ENCODE data around the gene CYB5R3. TPM values are rescaled to one million over a fixed set of nuclear protein-coding genes. Genes with fewer than 3 reads are reported as not detected.

The CYB5R3 gene
- total and polyA plus RNA-seq, 4 donors: 90.2 to 265 (median 156) TPM

DNA sequence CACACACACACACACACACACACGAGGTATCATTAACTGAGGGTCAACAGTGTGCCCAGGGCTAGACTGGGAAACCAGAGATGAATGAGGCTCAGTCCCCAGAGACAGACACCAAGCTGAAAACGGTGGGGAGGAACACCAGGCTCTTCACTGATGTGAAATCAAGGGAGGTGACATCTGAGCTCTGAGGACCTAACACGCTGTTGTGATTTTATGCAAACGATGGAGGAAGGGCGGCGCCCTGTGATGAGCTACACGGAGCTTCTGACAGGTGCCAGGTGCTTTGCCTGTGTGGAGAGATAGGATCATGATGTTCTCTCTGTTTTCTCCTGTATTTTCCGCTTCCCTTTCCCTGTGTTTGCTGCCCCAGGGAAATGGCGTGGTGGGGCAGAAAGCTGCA is 6.5 kb upstream of the CYB5R3 start:
- Histone ChIP-seq H3K4me3 (no peak overlapping the region), H3K27me3 (ENCODE audit: control insufficient read depth in 3 of 3, insufficient read depth in 3 of 3, low read length in 2 of 3) (no peaks in the 10 kb centered on the region), H3K27ac (ENCODE audit: low read depth in 1 of 2, low read length in 1 of 2) (no peak overlapping the region), H3K36me3 (ENCODE audit: control insufficient read depth in 4 of 4, insufficient read depth in 4 of 4, low read length in 4 of 4) (no peaks in the 10 kb centered on the region), H3K4me1 (ENCODE audit: control insufficient read depth in 5 of 5, insufficient read depth in 5 of 5, low read length in 5 of 5) (peaks cover 0 to 6% (median 0%) of the 10 kb centered on the region in 5 donors), H3K9ac (ENCODE audit: insufficient read depth in 1 of 2, low read length in 2 of 2) (no peak overlapping the region), H3K9me3 (ENCODE audit: control insufficient read depth in 4 of 4, insufficient read depth in 3 of 4, low read length in 3 of 4) (no peaks in the 10 kb centered on the region)
- DNase-seq (no peak), ATAC-seq (ENCODE audit: insufficient read depth, low FRiP score) (no peak)
- 77 to 80% methylated on average over 9 of the region's 9 CpGs for WGBS, 2 donors
- TF ChIP-seq, protein P1, sequence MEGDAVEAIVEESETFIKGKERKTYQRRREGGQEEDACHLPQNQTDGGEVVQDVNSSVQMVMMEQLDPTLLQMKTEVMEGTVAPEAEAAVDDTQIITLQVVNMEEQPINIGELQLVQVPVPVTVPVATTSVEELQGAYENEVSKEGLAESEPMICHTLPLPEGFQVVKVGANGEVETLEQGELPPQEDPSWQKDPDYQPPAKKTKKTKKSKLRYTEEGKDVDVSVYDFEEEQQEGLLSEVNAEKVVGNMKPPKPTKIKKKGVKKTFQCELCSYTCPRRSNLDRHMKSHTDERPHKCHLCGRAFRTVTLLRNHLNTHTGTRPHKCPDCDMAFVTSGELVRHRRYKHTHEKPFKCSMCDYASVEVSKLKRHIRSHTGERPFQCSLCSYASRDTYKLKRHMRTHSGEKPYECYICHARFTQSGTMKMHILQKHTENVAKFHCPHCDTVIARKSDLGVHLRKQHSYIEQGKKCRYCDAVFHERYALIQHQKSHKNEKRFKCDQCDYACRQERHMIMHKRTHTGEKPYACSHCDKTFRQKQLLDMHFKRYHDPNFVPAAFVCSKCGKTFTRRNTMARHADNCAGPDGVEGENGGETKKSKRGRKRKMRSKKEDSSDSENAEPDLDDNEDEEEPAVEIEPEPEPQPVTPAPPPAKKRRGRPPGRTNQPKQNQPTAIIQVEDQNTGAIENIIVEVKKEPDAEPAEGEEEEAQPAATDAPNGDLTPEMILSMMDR (IDR thresholded peaks at IDR 0.05; ENCODE audit: control extremely low read depth, extremely low read depth): no peak

DNA sequence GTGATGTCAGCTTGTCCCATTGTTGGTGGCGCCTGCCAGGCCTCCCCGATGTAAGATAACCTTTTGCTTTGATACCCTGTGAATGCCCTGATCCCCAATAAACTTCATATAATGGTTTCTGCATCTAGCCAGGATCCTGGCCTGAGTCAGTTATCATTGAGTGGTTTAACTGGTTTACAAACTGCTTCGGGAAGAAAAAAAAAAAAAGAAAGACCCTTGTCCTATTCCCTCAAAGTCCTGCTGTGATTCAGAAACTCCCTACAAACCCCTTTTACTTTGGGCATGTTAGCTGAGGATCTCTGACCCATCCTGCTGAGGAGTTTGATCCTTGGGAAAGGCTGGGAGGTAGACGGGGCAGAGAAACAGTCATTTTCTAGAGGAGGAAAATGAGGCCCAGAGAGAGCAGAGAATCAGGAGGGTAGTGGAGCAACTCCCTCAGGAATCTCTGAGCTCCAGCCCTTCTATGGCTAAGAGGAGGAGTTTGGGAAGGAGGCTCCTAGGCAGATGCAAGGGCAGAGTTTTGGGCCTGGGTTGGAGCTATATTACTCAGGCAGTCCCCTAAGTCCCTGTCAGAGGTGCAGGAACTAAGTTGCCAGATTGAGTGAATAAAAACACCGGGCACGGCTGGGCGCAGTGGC is 5.4 kb upstream of the CYB5R3 start:
- no peak for ATAC-seq (ENCODE audit: insufficient read depth, low FRiP score)
- DNase-seq: no peak
- no peak overlapping the region for H3K4me3 ChIP-seq
- H3K4me1 ChIP-seq (ENCODE audit: control insufficient read depth in 5 of 5, insufficient read depth in 5 of 5, low read length in 5 of 5): peaks cover 0 to 6% (median 3%) of the 10 kb centered on the region in 5 donors
- no peaks in the 10 kb centered on the region for H3K27me3 ChIP-seq (ENCODE audit: control insufficient read depth in 3 of 3, insufficient read depth in 3 of 3, low read length in 2 of 3)
- H3K9ac ChIP-seq (ENCODE audit: insufficient read depth in 1 of 2, low read length in 2 of 2): no peak overlapping the region
- peak overlapping the region in 1 of 2 donors; percentile 11 for H3K27ac ChIP-seq (ENCODE audit: low read depth in 1 of 2, low read length in 1 of 2)
- TF ChIP-seq, protein P1 (IDR thresholded peaks at IDR 0.05; ENCODE audit: control extremely low read depth, extremely low read depth): no peak
- H3K9me3 ChIP-seq (ENCODE audit: control insufficient read depth in 4 of 4, insufficient read depth in 3 of 4, low read length in 3 of 4): no peaks in the 10 kb centered on the region
- 82 to 92% methylated on average over 7 of the region's 7 CpGs for WGBS, 2 donors
- H3K36me3 ChIP-seq (ENCODE audit: control insufficient read depth in 4 of 4, insufficient read depth in 4 of 4, low read length in 4 of 4): no peaks in the 10 kb centered on the region

DNA sequence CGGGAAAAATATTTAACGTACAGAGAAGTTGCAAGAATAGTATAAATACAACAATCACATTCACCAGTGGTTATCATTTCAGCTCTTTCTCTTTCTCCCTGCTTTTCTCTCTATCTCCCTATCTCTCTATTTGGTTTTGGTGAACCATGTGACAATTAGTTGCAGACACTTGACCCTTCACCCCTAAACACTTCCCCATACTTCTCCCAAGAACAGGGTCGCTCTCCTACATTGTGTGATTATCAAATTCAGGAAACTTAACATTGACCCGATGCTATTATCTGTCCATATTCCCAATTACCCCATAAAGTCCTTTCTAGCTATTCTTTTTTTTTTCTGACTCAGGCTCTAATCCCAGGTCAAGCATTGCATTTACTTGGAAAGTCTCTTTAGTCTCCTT is 4.8 kb upstream of the CYB5R3 start:
- WGBS, 2 donors: 75 to 93% methylated on average over 4 of the region's 4 CpGs
- ATAC-seq (ENCODE audit: insufficient read depth, low FRiP score) (no peak), DNase-seq (no peak)
- H3K27ac ChIP-seq (ENCODE audit: low read depth in 1 of 2, low read length in 1 of 2): no peak overlapping the region
- no peaks in the 10 kb centered on the region for H3K27me3 ChIP-seq (ENCODE audit: control insufficient read depth in 3 of 3, insufficient read depth in 3 of 3, low read length in 2 of 3)
- peaks cover 0 to 6% (median 3%) of the 10 kb centered on the region in 5 donors for H3K4me1 ChIP-seq (ENCODE audit: control insufficient read depth in 5 of 5, insufficient read depth in 5 of 5, low read length in 5 of 5)
- TF ChIP-seq, protein P1 (IDR thresholded peaks at IDR 0.05; ENCODE audit: control extremely low read depth, extremely low read depth): no peak
- H3K9me3 ChIP-seq (ENCODE audit: control insufficient read depth in 4 of 4, insufficient read depth in 3 of 4, low read length in 3 of 4): no peaks in the 10 kb centered on the region
- H3K4me3 ChIP-seq: no peak overlapping the region
- no peaks in the 10 kb centered on the region for H3K36me3 ChIP-seq (ENCODE audit: control insufficient read depth in 4 of 4, insufficient read depth in 4 of 4, low read length in 4 of 4)
- H3K9ac ChIP-seq (ENCODE audit: insufficient read depth in 1 of 2, low read length in 2 of 2): no peak overlapping the region

DNA sequence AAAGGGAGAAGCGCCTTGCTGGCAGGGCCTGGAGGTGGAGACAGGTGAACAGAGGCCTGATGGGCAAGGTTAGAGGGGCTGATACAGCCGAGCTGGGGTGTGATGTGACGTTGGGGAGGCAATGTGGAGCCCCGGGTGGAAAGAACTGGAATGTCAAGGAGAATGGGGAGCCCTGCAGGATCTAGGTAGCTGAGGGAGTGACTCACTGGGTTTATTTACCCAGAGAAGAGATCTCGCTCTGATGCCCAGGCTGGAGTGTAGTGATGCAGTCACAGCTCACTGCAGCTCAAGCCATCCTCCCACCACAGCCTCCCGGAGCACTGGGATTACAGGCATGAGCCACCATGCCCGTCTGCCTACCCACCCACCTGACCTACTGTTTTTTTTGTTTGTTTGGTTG is 1.9 kb upstream of the CYB5R3 start:
- Histone ChIP-seq H3K9me3 (ENCODE audit: control insufficient read depth in 4 of 4, insufficient read depth in 3 of 4, low read length in 3 of 4) (no peaks in the 10 kb centered on the region), H3K9ac (ENCODE audit: insufficient read depth in 1 of 2, low read length in 2 of 2) (no peak overlapping the region), H3K36me3 (ENCODE audit: control insufficient read depth in 4 of 4, insufficient read depth in 4 of 4, low read length in 4 of 4) (no peaks in the 10 kb centered on the region), H3K27ac (ENCODE audit: low read depth in 1 of 2, low read length in 1 of 2) (no peak overlapping the region), H3K27me3 (ENCODE audit: control insufficient read depth in 3 of 3, insufficient read depth in 3 of 3, low read length in 2 of 3) (no peaks in the 10 kb centered on the region), H3K4me1 (ENCODE audit: control insufficient read depth in 5 of 5, insufficient read depth in 5 of 5, low read length in 5 of 5) (peaks cover 4 to 25% (median 16%) of the 10 kb centered on the region in 5 donors), H3K4me3 (no peak overlapping the region)
- DNase-seq (no peak), ATAC-seq (ENCODE audit: insufficient read depth, low FRiP score) (no peak)
- 85 to 88% methylated on average over 7 of the region's 7 CpGs for WGBS, 2 donors
- TF ChIP-seq, protein P1 (IDR thresholded peaks at IDR 0.05; ENCODE audit: control extremely low read depth, extremely low read depth): no peak
